ENCODE data around the gene KCP. TPM values are rescaled to one million over a fixed set of nuclear protein-coding genes. Genes with fewer than 3 reads are reported as not detected.

Gene KCP
- total RNA-seq, 2 experiments from 2014 or later: 1.4 to 2.3 TPM

GRCh38 chr7:128829391-128830166 is 80.9 kb downstream of the KCP start:
- CTCF ChIA-PET (ENCODE audit: unreplicated experiment): no interaction called here
- TF ChIP-seq, protein P1, sequence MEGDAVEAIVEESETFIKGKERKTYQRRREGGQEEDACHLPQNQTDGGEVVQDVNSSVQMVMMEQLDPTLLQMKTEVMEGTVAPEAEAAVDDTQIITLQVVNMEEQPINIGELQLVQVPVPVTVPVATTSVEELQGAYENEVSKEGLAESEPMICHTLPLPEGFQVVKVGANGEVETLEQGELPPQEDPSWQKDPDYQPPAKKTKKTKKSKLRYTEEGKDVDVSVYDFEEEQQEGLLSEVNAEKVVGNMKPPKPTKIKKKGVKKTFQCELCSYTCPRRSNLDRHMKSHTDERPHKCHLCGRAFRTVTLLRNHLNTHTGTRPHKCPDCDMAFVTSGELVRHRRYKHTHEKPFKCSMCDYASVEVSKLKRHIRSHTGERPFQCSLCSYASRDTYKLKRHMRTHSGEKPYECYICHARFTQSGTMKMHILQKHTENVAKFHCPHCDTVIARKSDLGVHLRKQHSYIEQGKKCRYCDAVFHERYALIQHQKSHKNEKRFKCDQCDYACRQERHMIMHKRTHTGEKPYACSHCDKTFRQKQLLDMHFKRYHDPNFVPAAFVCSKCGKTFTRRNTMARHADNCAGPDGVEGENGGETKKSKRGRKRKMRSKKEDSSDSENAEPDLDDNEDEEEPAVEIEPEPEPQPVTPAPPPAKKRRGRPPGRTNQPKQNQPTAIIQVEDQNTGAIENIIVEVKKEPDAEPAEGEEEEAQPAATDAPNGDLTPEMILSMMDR (conservative IDR thresholded peaks at IDR 0.05; ENCODE audit: low read length): no peak
- no peak for TF ChIP-seq EZH2phosphoT487 (IDR thresholded peaks at IDR 0.05; ENCODE audit: borderline replicate concordance, low read depth, low read length)
- Histone ChIP-seq H3K9me3 (ENCODE audit: low read length) (no peaks in the 10 kb centered on the region), H3K9me2 (ENCODE audit: insufficient read depth, low read length) (no peaks in the 10 kb centered on the region), H3K4me3 (ENCODE audit: low read depth, low read length, poor library complexity, severe bottlenecking) (no peak overlapping the region), H3K36me3 (ENCODE audit: insufficient read depth, low read length) (no peaks in the 10 kb centered on the region), H3K27ac (ENCODE audit: low read depth, low read length, poor library complexity, severe bottlenecking) (no peak overlapping the region), H3K79me2 (ENCODE audit: insufficient read depth, low read depth, low read length) (no peaks in the 10 kb centered on the region), H3K4me2 (ENCODE audit: low read length) (no peak overlapping the region), H3K4me1 (ENCODE audit: insufficient read depth, low read length, poor library complexity, severe bottlenecking) (peaks cover 14% of the 10 kb centered on the region), H4K20me1 (ENCODE audit: insufficient read depth, low read length) (no peaks in the 10 kb centered on the region), H2AFZ (ENCODE audit: low read length) (no peak overlapping the region)
- intact Hi-C loops (cut with micrococcal nuclease; ENCODE audit: unreplicated experiment): no loop called here
- no TSS peak for BruUV-seq (replicated peaks)
- no peak for DNase-seq (ENCODE audit: low spot score)
- POLR2A ChIA-PET: no interaction called here

DNA sequence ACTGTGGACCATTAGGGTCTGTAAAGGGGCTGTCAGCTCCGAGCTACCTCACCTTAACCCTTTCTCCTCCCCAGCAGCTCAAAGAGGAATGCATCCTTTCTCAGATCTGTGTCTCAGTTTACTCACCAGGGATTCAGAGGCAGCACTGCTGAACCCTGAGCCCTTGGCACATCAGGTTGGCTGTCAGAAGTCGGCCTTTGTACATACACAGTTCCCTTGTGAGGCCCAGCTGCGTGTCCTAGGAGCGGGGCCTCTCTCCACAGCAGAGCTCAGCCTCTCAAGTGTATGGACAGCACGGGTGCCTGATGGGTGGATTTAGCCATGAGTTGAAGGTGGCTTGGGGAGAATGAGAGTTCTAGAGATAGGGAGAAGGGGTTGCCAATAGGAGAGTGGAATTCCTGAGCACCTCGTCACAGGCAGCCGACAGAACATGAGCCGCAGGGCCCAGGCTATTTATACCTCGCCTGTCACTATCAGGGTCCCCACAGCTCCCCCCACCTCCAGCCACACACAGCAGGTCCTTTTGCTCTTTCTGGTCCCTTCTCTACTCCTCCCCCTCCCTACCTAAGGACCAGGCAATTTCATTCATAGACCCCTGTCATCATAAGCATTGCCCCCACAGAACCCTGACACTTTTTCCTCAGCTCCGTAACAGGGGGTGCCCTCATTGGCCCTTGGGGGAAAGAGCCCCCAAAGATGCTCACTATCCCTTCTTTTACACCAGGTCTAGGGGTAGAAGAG is 82.4 kb downstream of the KCP start:
- DNase-seq (ENCODE audit: low spot score): no peak
- H3K9me3 ChIP-seq (ENCODE audit: low read length): no peaks in the 10 kb centered on the region
- CTCF ChIA-PET (ENCODE audit: unreplicated experiment): no interaction called here
- POLR2A ChIA-PET: no interaction called here
- no TSS peak for BruUV-seq (replicated peaks)
- H3K4me1 ChIP-seq (ENCODE audit: insufficient read depth, low read length, poor library complexity, severe bottlenecking): peaks cover 14% of the 10 kb centered on the region
- H3K36me3 ChIP-seq (ENCODE audit: insufficient read depth, low read length): no peaks in the 10 kb centered on the region
- no peak overlapping the region for H3K4me3 ChIP-seq (ENCODE audit: low read depth, low read length, poor library complexity, severe bottlenecking)
- intact Hi-C loops (cut with micrococcal nuclease; ENCODE audit: unreplicated experiment): no loop called here
- H3K27ac ChIP-seq (ENCODE audit: low read depth, low read length, poor library complexity, severe bottlenecking): no peak overlapping the region
- H4K20me1 ChIP-seq (ENCODE audit: insufficient read depth, low read length): no peaks in the 10 kb centered on the region
- no peak for TF ChIP-seq EZH2phosphoT487 (IDR thresholded peaks at IDR 0.05; ENCODE audit: borderline replicate concordance, low read depth, low read length)
- TF ChIP-seq, protein P1 (conservative IDR thresholded peaks at IDR 0.05; ENCODE audit: low read length): no peak
- no peak overlapping the region for H3K4me2 ChIP-seq (ENCODE audit: low read length)
- no peaks in the 10 kb centered on the region for H3K79me2 ChIP-seq (ENCODE audit: insufficient read depth, low read depth, low read length)
- no peak overlapping the region for H2AFZ ChIP-seq (ENCODE audit: low read length)
- H3K9me2 ChIP-seq (ENCODE audit: insufficient read depth, low read length): no peaks in the 10 kb centered on the region
